ENCODE data around the gene GMPPA.

DNA sequence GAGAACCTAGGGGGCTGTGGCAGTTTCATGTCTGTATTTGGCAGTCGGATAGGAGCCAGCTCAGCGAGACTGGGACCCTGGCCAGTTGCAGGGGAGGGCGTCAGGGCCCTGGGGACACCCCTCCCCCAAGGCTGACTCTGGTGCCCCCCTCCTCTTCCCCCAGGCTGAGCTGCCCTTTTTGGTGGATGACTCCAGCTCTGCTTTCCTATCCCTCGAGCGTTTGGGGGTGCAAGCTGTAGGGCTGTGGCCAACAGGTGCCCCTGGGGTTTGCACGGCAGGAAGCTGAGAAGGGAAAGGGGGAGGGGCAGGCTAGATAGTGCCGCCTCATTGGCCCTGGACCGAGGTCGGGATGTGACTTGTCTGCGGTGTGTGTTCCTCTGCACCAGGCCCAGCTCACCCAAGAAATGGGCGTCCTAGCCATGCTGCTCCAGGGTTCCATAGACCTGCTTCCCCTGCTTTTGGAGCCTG is 37.6 kb upstream of the GMPPA start:
- TF ChIP-seq, protein P1, sequence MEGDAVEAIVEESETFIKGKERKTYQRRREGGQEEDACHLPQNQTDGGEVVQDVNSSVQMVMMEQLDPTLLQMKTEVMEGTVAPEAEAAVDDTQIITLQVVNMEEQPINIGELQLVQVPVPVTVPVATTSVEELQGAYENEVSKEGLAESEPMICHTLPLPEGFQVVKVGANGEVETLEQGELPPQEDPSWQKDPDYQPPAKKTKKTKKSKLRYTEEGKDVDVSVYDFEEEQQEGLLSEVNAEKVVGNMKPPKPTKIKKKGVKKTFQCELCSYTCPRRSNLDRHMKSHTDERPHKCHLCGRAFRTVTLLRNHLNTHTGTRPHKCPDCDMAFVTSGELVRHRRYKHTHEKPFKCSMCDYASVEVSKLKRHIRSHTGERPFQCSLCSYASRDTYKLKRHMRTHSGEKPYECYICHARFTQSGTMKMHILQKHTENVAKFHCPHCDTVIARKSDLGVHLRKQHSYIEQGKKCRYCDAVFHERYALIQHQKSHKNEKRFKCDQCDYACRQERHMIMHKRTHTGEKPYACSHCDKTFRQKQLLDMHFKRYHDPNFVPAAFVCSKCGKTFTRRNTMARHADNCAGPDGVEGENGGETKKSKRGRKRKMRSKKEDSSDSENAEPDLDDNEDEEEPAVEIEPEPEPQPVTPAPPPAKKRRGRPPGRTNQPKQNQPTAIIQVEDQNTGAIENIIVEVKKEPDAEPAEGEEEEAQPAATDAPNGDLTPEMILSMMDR (IDR thresholded peaks at IDR 0.05; ENCODE audit: poor library complexity): no peak
- TF ChIP-seq EZH2 (IDR thresholded peaks at IDR 0.05; ENCODE audit: borderline replicate concordance): no peak
- no peak for TF ChIP-seq EZH2phosphoT487 (IDR thresholded peaks at IDR 0.05; ENCODE audit: low read depth, severe bottlenecking, unreplicated experiment)
